Measurements from ENCODE around the gene CYB5A. TPM values are rescaled to one million over a fixed set of nuclear protein-coding genes. Genes with fewer than 3 reads are reported as not detected.

Gene CYB5A
- total RNA-seq, 2 experiments from 2014 or later = 53.1 to 61.4 TPM

DNA sequence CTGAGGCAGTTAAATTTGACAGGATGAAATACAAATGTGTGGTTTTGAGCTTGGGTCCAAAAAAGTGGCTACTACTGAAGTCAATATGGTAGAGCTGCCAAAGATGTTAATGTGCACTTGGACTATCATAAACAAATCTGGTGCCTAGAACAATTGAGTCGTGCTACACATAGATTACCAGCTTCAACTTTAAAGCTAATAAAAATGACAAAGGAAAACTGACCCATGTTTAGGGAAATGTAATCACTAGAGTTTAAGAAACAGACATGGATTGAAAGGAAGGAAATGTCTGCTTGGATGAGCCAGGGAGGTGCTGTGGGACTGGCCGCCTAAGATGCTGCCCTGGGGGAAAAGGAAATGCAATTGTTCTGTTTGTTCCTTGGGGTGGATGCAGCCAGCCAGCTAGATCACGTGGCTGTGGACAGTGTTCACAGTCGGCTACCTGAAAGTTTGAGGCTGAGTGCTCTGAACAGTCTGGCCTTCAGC is 36.6 kb downstream of the CYB5A start:
- Mint-ChIP-seq H3K4me3 (no peak overlapping the region), H3K9me3 (ENCODE audit: low read depth) (no peaks in the 10 kb centered on the region), H3K27ac (no peak overlapping the region), H3K27me3 (no peaks in the 10 kb centered on the region), H3K36me3 (ENCODE audit: low read depth) (peaks cover 14% of the 10 kb centered on the region), H3K4me1 (peaks cover 7% of the 10 kb centered on the region)
- intact Hi-C loops (cut with DNase I, micrococcal nuclease) = no loop called here
- ChIA-PET CTCF (no interaction called here), POLR2A (no interaction called here)
- DNase-seq = no peak
- no peak for ATAC-seq

- ChIA-PET CTCF (interaction anchor here (0.9 kb wide), 1 partner anchor 12 kb away, joined by 3 read pairs; no protein-coding TSS in a partner anchor), POLR2A (no interaction called here)
- Mint-ChIP-seq H3K36me3 (ENCODE audit: low read depth) (peaks cover 12% of the 10 kb centered on the region), H3K4me1 (peaks cover 16% of the 10 kb centered on the region), H3K27ac (no peak overlapping the region), H3K27me3 (no peaks in the 10 kb centered on the region), H3K4me3 (no peak overlapping the region), H3K9me3 (ENCODE audit: low read depth) (no peaks in the 10 kb centered on the region)
- intact Hi-C loops (cut with DNase I, micrococcal nuclease) = no loop called here
- DNase-seq (peak; percentile 51), ATAC-seq (peak; percentile 75)
These were observed 39.7 kb downstream of the CYB5A start for GRCh38 chr18:74252039-74252395.

- ChIA-PET CTCF (interaction anchor here (0.9 kb wide), 1 partner anchor 24 kb away, joined by 3 read pairs; no protein-coding TSS in a partner anchor), POLR2A (no interaction called here)
- Mint-ChIP-seq H3K9me3 (ENCODE audit: low read depth) (no peaks in the 10 kb centered on the region), H3K4me1 (peaks cover 16% of the 10 kb centered on the region), H3K4me3 (no peak overlapping the region), H3K36me3 (ENCODE audit: low read depth) (peaks cover 12% of the 10 kb centered on the region), H3K27ac (peak overlapping the region; percentile 30), H3K27me3 (no peaks in the 10 kb centered on the region)
- ATAC-seq (no peak), DNase-seq (no peak)
- intact Hi-C loops (cut with DNase I, micrococcal nuclease) = no loop called here
These were observed 40.3 kb downstream of the CYB5A start for GRCh38 chr18:74251297-74252038.

DNA sequence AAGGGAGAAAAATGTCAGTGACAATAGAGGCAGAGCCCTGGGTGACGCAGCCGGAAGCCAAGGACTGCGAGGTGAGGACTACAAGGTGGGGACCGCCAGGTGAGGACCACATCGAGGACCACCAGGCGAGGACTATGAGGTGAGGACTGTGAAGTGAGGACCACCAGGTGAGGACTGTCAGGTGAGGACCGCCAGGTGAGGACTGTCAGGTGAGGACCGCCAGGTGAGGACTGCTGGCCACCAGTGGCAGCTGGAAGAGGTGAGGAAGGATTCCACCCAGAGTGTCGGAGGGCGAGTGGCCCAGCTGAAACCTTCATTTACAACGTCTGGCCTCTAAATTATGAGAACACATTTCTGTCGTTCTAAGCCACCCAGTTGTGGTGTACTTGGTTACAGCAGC is 41.6 kb downstream of the CYB5A start:
- CTCF ChIA-PET = no interaction called here

GRCh38 chr18:74249181-74249968 is 42.4 kb downstream of the CYB5A start:
- Mint-ChIP-seq H3K4me1 (peaks cover 19% of the 10 kb centered on the region), H3K27ac (no peak overlapping the region), H3K4me3 (no peak overlapping the region), H3K27me3 (no peaks in the 10 kb centered on the region), H3K9me3 (ENCODE audit: low read depth) (no peaks in the 10 kb centered on the region), H3K36me3 (ENCODE audit: low read depth) (peaks cover 5% of the 10 kb centered on the region)
- no peak for ATAC-seq
- no peak for DNase-seq
- intact Hi-C loops (cut with DNase I, micrococcal nuclease) = no loop called here
- ChIA-PET CTCF (interaction anchor here (0.8 kb wide), 1 partner anchor 303 kb away, joined by 3 read pairs; no protein-coding TSS in a partner anchor), POLR2A (no interaction called here)

More for the DNA sequence above, 41.6 kb downstream of the CYB5A start:
- H3K27me3 Mint-ChIP-seq = no peaks in the 10 kb centered on the region
- H3K36me3 Mint-ChIP-seq (ENCODE audit: low read depth) = peaks cover 7% of the 10 kb centered on the region
- no peak overlapping the region for H3K4me3 Mint-ChIP-seq
- intact Hi-C loops (cut with DNase I, micrococcal nuclease) = no loop called here
- POLR2A ChIA-PET = no interaction called here
- peaks cover 16% of the 10 kb centered on the region for H3K4me1 Mint-ChIP-seq
- no peaks in the 10 kb centered on the region for H3K9me3 Mint-ChIP-seq (ENCODE audit: low read depth)
- H3K27ac Mint-ChIP-seq = no peak overlapping the region
- DNase-seq = no peak
- ATAC-seq = no peak

DNA sequence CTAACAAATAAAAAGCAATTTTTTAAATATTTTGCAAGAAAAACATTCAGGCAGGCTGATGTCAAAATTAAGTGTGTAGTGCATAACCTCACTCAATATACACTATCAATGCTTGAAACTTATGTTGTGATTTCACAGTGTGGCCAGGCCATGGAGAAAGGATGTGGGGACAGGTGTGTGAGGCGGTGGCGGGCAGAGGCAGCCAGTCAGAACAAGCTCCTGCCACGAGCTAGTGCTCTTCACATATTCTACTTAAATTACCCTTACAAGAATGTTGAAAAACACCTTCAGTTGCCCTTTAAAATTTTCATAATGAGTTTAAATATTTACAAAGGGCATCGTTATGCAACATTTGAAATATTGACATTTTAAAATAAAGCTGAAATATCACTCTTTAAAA is 43.2 kb downstream of the CYB5A start:
- peak; percentile 63 for ATAC-seq

DNA sequence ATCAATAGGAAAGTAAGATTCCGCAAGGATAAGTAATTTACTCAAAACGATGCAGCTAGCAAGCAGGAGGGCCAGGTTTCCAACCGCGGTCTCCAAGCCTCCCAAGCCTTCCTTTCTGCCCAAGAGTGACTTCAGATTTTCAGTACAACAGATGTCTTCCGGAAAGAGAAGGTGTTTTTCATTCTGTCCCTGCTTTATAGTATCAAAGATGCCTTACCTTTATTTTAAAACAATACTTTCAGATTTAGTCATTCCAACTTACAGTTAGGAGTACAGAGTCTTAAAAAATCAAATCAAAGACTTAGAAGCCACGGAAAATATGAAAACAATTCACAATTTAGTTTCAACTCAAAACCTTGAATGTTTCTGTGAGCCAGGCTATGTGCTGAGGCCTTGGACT is 43.6 kb downstream of the CYB5A start:
- peaks cover 5% of the 10 kb centered on the region for H3K36me3 Mint-ChIP-seq (ENCODE audit: low read depth)
- H3K4me1 Mint-ChIP-seq = peaks cover 19% of the 10 kb centered on the region
- intact Hi-C loops (cut with DNase I, micrococcal nuclease) = no loop called here
- H3K27ac Mint-ChIP-seq = no peak overlapping the region
- no peak overlapping the region for H3K4me3 Mint-ChIP-seq
- CTCF ChIA-PET = interaction anchor here (0.6 kb wide), 1 partner anchor 244 kb away, joined by 4 read pairs; no protein-coding TSS in a partner anchor
- POLR2A ChIA-PET = interaction anchor here (0.7 kb wide), 1 partner anchor 350 kb away, joined by 3 read pairs; no protein-coding TSS in a partner anchor
- no peaks in the 10 kb centered on the region for H3K27me3 Mint-ChIP-seq
- DNase-seq = no peak
- peak; percentile 57 for ATAC-seq
- H3K9me3 Mint-ChIP-seq (ENCODE audit: low read depth) = no peaks in the 10 kb centered on the region

More for the DNA sequence above, 43.2 kb downstream of the CYB5A start:
- Mint-ChIP-seq H3K9me3 (ENCODE audit: low read depth) (no peaks in the 10 kb centered on the region), H3K4me3 (no peak overlapping the region), H3K27me3 (no peaks in the 10 kb centered on the region), H3K36me3 (ENCODE audit: low read depth) (peaks cover 5% of the 10 kb centered on the region), H3K4me1 (peaks cover 19% of the 10 kb centered on the region), H3K27ac (no peak overlapping the region)
- CTCF ChIA-PET = interaction anchor here (0.8 kb wide), 1 partner anchor 303 kb away, joined by 3 read pairs; no protein-coding TSS in a partner anchor
- intact Hi-C loops (cut with DNase I, micrococcal nuclease) = no loop called here
- DNase-seq = peak; percentile 40
- POLR2A ChIA-PET = interaction anchor here (0.7 kb wide), 1 partner anchor 350 kb away, joined by 3 read pairs; no protein-coding TSS in a partner anchor

- ATAC-seq (no peak), DNase-seq (no peak)
- ChIA-PET POLR2A (no interaction called here), CTCF (no interaction called here)
- peaks cover 4% of the 10 kb centered on the region for H3K27me3 Mint-ChIP-seq
- no peak overlapping the region for H3K4me3 Mint-ChIP-seq
- intact Hi-C loops (cut with DNase I, micrococcal nuclease) = no loop called here
- H3K9me3 Mint-ChIP-seq (ENCODE audit: low read depth) = no peaks in the 10 kb centered on the region
- peaks cover 12% of the 10 kb centered on the region for H3K4me1 Mint-ChIP-seq
- no peak overlapping the region for H3K27ac Mint-ChIP-seq
- H3K36me3 Mint-ChIP-seq (ENCODE audit: low read depth) = no peaks in the 10 kb centered on the region
These were observed 47.2 kb downstream of the CYB5A start for GRCh38 chr18:74244554-74244953.

- no peak for ATAC-seq
- intact Hi-C loops (cut with DNase I, micrococcal nuclease) = loop anchor here in 1 of 2 experiments (2.0 kb wide), 1 partner anchor 100 kb away; no protein-coding TSS in a partner anchor
- H3K27me3 Mint-ChIP-seq = peaks cover 4% of the 10 kb centered on the region
- no peak overlapping the region for H3K27ac Mint-ChIP-seq
- H3K4me1 Mint-ChIP-seq = peaks cover 6% of the 10 kb centered on the region
- H3K4me3 Mint-ChIP-seq = no peak overlapping the region
- POLR2A ChIA-PET = no interaction called here
- H3K9me3 Mint-ChIP-seq (ENCODE audit: low read depth) = no peaks in the 10 kb centered on the region
- CTCF ChIA-PET = no interaction called here
- no peaks in the 10 kb centered on the region for H3K36me3 Mint-ChIP-seq (ENCODE audit: low read depth)
- DNase-seq = no peak
These were observed 48.6 kb downstream of the CYB5A start for GRCh38 chr18:74243127-74243526.

DNA sequence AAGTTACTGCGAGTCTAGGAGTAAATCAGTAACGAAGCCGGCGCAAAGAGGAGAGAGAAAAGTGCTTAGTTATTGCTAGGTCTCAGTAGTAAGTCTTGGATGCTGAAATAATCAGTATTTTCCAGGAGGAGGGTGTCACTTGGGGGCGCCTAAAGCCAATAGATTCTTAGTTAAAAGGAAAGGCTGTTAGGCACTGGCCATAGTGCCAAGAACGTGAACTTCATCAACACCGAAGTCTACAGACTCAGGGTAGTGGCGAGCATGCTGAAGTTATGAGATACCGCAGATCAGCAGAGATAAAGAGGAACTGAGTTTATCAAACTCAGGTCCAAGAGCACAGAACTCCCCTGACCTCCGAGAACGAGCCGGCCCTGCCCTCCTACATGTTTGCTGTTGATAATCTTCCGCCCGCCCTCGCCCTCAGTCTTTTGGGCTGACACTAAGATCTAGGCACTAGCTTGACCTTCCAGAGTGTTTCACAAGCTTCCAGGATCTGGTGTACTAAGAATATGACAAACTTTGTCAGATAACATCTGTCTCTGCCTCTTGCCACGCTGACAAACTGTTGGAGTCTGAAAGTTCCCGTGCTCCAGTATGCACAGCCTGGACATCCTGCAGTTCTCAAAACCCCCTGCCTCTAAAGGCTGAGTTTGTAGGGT is 49.2 kb downstream of the CYB5A start:
- intact Hi-C loops (cut with DNase I, micrococcal nuclease) = loop anchor here in 1 of 2 experiments (2.0 kb wide), 1 partner anchor 100 kb away; no protein-coding TSS in a partner anchor
- ChIA-PET POLR2A (no interaction called here), CTCF (no interaction called here)
- no peaks in the 10 kb centered on the region for H3K36me3 Mint-ChIP-seq (ENCODE audit: low read depth)
- peaks cover 6% of the 10 kb centered on the region for H3K27me3 Mint-ChIP-seq
- DNase-seq = peak; percentile 20
- no peak overlapping the region for H3K27ac Mint-ChIP-seq
- H3K9me3 Mint-ChIP-seq (ENCODE audit: low read depth) = no peaks in the 10 kb centered on the region
- no peak for ATAC-seq
- H3K4me1 Mint-ChIP-seq = peaks cover 2% of the 10 kb centered on the region
- H3K4me3 Mint-ChIP-seq = no peak overlapping the region

GRCh38 chr18:74241970-74242369 is 49.8 kb downstream of the CYB5A start:
- H3K36me3 Mint-ChIP-seq (ENCODE audit: low read depth) = no peaks in the 10 kb centered on the region
- ATAC-seq (no peak), DNase-seq (no peak)
- H3K9me3 Mint-ChIP-seq (ENCODE audit: low read depth) = no peaks in the 10 kb centered on the region
- H3K4me3 Mint-ChIP-seq = no peak overlapping the region
- intact Hi-C loops (cut with DNase I, micrococcal nuclease) = loop anchor here in 1 of 2 experiments (2.0 kb wide), 1 partner anchor 101 kb away; no protein-coding TSS in a partner anchor
- peaks cover 6% of the 10 kb centered on the region for H3K27me3 Mint-ChIP-seq
- POLR2A ChIA-PET = no interaction called here
- peaks cover 2% of the 10 kb centered on the region for H3K4me1 Mint-ChIP-seq
- H3K27ac Mint-ChIP-seq = no peak overlapping the region
- CTCF ChIA-PET = interaction anchor here (0.7 to 1.5 kb wide), 2 partner anchors 67 to 100 kb away, joined by 3 to 6 read pairs; no protein-coding TSS in a partner anchor

Data from activated CD4-positive, alpha-beta T cell treated with anti-CD3 and anti-CD28 coated beads for 36 hours (primary cell).